ENCODE results near the gene MTCL1. TPM values are rescaled to one million over a fixed set of nuclear protein-coding genes. Genes with fewer than 3 reads are reported as not detected.

The MTCL1 gene
- total and polyA plus RNA-seq, 4 donors, result 0.65 to 5.4 (median 1.4) TPM

GRCh38 chr18:8828300-8828699 is 122.9 kb downstream of the MTCL1 start (continued):
- no peak for TF ChIP-seq ATF3 (IDR thresholded peaks at IDR 0.05)

GRCh38 chr18:8828798-8829197 is 123.4 kb downstream of the MTCL1 start:
- Histone ChIP-seq H3K36me3 (ENCODE audit: control insufficient read depth in 4 of 4, insufficient read depth in 3 of 4, low read depth in 1 of 4, low read length in 3 of 4) (no peaks in the 10 kb centered on the region), H3K9ac (ENCODE audit: low read depth in 1 of 2, low read length in 2 of 2) (no peak overlapping the region), H3K9me3 (ENCODE audit: control insufficient read depth in 4 of 4, low read length in 3 of 4) (no peaks in the 10 kb centered on the region), H3K27me3 (ENCODE audit: control insufficient read depth in 4 of 4, insufficient read depth in 4 of 4, low read length in 3 of 4) (no peaks in the 10 kb centered on the region), H3K4me1 (ENCODE audit: control insufficient read depth in 4 of 4, insufficient read depth in 4 of 4, low read length in 3 of 4) (no peaks in the 10 kb centered on the region), H3K27ac (ENCODE audit: low read depth in 1 of 2, low read length in 2 of 2) (no peak overlapping the region), H3K4me3 (ENCODE audit: low read depth in 1 of 3, low read length in 3 of 3) (no peak overlapping the region)
- 70% methylated on average over 10 of the region's 10 CpGs for WGBS
- no peak for DNase-seq (ENCODE audit: low spot score)
- TF ChIP-seq SP1 (IDR thresholded peaks at IDR 0.05) (no peak), RXRA (IDR thresholded peaks at IDR 0.05) (no peak), YY1 (IDR thresholded peaks at IDR 0.05) (no peak), MAX (IDR thresholded peaks at IDR 0.05) (no peak), NR2F2 (IDR thresholded peaks at IDR 0.05) (no peak), ATF3 (IDR thresholded peaks at IDR 0.05) (no peak), HNF4A (conservative IDR thresholded peaks at IDR 0.05) (no peak), GABPA (IDR thresholded peaks at IDR 0.05 in 1 of 2, conservative IDR thresholded peaks at IDR 0.05 in 1 of 2) (no peak), JUND (IDR thresholded peaks at IDR 0.05) (no peak), REST (IDR thresholded peaks at IDR 0.05) (no peak), FOXA1 (IDR thresholded peaks at IDR 0.05) (no peak)

- H3K4me3 ChIP-seq (ENCODE audit: low read depth in 1 of 3, low read length in 3 of 3), result no peak overlapping the region
- no peaks in the 10 kb centered on the region for H3K9me3 ChIP-seq (ENCODE audit: control insufficient read depth in 4 of 4, low read length in 3 of 4)
- no peaks in the 10 kb centered on the region for H3K36me3 ChIP-seq (ENCODE audit: control insufficient read depth in 4 of 4, insufficient read depth in 3 of 4, low read depth in 1 of 4, low read length in 3 of 4)
- no peaks in the 10 kb centered on the region for H3K4me1 ChIP-seq (ENCODE audit: control insufficient read depth in 4 of 4, insufficient read depth in 4 of 4, low read length in 3 of 4)
- WGBS, result 92% methylated on average over 16 of the region's 16 CpGs
- H3K9ac ChIP-seq (ENCODE audit: low read depth in 1 of 2, low read length in 2 of 2), result no peak overlapping the region
- DNase-seq (ENCODE audit: low spot score), result no peak
- TF ChIP-seq FOXA2 (IDR thresholded peaks at IDR 0.05) (no peak), RXRA (IDR thresholded peaks at IDR 0.05) (no peak), HNF4A (conservative IDR thresholded peaks at IDR 0.05) (no peak), YY1 (IDR thresholded peaks at IDR 0.05) (no peak), MAX (IDR thresholded peaks at IDR 0.05) (no peak), JUND (IDR thresholded peaks at IDR 0.05) (no peak), ATF3 (IDR thresholded peaks at IDR 0.05) (no peak), RAD21 (IDR thresholded peaks at IDR 0.05) (no peak), EGR1 (IDR thresholded peaks at IDR 0.05; ENCODE audit: low read depth in 2 of 2) (no peak), REST (IDR thresholded peaks at IDR 0.05) (no peak), HNF4G (IDR thresholded peaks at IDR 0.05) (no peak), CTCF (IDR thresholded peaks at IDR 0.05; ENCODE audit: low read depth, low read length, missing input control) (no peak), GABPA (IDR thresholded peaks at IDR 0.05 in 1 of 2, conservative IDR thresholded peaks at IDR 0.05 in 1 of 2) (no peak), NR2F2 (IDR thresholded peaks at IDR 0.05) (no peak), FOXA1 (IDR thresholded peaks at IDR 0.05) (no peak), SP1 (IDR thresholded peaks at IDR 0.05) (no peak), TAF1 (conservative IDR thresholded peaks at IDR 0.05) (no peak)
- no peak overlapping the region for H3K27ac ChIP-seq (ENCODE audit: low read depth in 1 of 2, low read length in 2 of 2)
- no peaks in the 10 kb centered on the region for H3K27me3 ChIP-seq (ENCODE audit: control insufficient read depth in 4 of 4, insufficient read depth in 4 of 4, low read length in 3 of 4)
These were observed 125.0 kb downstream of the MTCL1 start for GRCh38 chr18:8830067-8831060.
